T47D (cell line): Measurements from ENCODE around the gene GYPC.
"Not testable (repeated sequence)": the region's sequence is repeated elsewhere in the genome, so short reads cannot be mapped to it uniquely, and the experiment has no call there.

ENCODE experiments used
- DNase-seq, 2 experiments: peaks; one replicate each; pipeline versions ENCODE4 v3.0.0 to v3.0.0-alpha.2; 2011 to 2012; ENCODE audit warnings: low read depth in 1 of 2, low spot score in 1 of 2
- JUND ChIP-seq: IDR thresholded peaks from 2 replicates; pipeline ENCODE4 v1.6.1; 2012; ENCODE audit warnings: low read depth
- in situ Hi-C: cut with HindIII; loops from 2 replicates; pipeline ENCODE4 v1.10.0; 2016; ENCODE audit warnings: low sequenced_read_pairs, low pct_unique_long_range_greater_than_20kb

GYPC gene

DNA sequence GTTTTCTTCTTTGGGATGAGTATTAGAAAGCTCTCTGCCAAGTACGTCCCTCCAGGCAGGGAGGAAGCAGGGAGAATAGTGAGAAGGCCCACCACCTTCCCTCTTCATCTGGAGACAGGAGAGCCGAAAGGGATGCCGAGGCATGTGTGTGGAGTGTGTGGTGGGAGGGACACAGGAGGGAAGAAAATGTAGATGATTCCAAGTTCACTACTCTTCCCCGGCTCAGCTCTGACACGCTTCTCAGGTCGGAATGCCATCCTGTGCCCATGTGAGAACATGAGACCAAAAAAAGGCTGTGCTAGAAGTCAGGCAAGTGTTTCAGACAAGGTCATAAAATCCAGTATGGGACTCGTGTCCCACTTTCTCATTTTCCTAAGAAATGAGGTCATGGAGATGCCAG is 47.4 kb downstream of the GYPC start:
- in situ Hi-C loops, result no loop called here
- DNase-seq, result no peak
- TF ChIP-seq JUND, result no peak

- no peak for TF ChIP-seq JUND
- no peak for DNase-seq
- in situ Hi-C loops, result no loop called here
These were observed 48.6 kb downstream of the GYPC start for GRCh38 chr2:126704434-126705160.

DNA sequence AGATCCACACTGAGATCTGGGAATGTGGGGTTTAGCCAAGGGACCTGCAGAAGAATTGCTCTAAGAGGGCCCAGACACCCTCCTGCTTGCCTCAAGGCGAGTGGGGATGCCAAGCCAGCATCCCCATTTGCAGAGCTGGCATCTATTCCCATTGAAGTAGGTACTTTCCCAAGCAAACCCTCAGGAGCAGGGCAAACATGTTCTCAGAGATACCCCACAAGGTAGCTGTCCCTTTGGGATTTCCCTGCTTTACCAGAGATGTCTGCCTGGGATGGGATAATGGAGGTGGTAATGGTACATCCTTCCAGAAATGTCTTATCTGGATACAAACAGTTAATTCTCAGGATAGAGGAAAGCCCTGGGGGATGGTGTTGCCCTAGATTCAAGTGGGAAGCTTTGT is 51.2 kb downstream of the GYPC start:
- in situ Hi-C loops, result no loop called here
- no peak for TF ChIP-seq JUND
- DNase-seq, result no peak

- TF ChIP-seq JUND, result no peak
- DNase-seq, result no peak
- in situ Hi-C loops, result no loop called here
These were observed 52.0 kb downstream of the GYPC start for GRCh38 chr2:126707941-126708340.

- no peak for TF ChIP-seq JUND
- DNase-seq, result no peak
- in situ Hi-C loops, result no loop called here
These were observed 58.4 kb downstream of the GYPC start for GRCh38 chr2:126714191-126714965.

GRCh38 chr2:126715111-126715510 is 59.2 kb downstream of the GYPC start:
- no peak for TF ChIP-seq JUND
- DNase-seq, result no peak
- in situ Hi-C loops, result no loop called here

- in situ Hi-C loops, result no loop called here
- no peak for TF ChIP-seq JUND
- DNase-seq, result no peak
These were observed 59.8 kb downstream of the GYPC start for GRCh38 chr2:126715576-126716406.

DNA sequence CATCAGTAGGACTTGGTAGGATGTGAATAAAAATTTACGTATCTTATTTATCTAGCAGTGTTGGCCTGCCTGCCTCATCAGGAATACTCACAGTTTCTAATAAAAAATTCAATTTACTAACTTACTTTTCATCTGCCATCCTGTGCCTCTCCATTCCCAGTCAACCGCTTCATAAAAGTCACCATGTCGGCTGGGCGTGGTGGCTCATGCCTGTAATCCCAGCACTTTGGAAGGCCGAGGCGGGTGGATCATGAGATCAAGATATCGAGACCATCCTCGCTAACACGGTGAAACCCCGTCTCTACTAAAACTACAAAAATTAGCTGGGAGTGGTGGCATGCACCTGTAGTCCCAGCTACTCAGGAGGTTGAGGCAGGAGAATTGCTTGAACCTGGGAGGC is 61.3 kb downstream of the GYPC start:
- in situ Hi-C loops, DNase-seq: not testable (repeated sequence)

DNA sequence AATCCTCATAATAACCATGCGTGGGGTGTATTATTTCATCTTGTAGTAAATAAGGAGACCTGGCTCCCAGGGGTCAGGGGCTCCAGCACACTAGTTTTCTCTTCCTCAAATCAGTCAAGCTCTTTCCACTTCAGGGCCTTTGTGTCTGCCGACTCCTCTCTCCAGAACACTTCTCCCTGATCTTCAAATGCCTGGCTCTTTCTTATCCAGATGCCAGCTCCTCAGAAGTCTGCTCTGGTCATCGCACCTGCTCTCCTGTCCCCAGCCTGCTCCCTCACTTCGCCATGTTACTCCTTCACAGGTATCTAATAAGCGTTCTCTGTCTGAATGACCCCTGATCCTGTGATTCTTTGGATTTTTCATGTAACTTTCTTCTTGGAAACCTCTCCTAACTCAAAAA is 62.0 kb downstream of the GYPC start:
- no peak for DNase-seq
- TF ChIP-seq JUND, result no peak
- in situ Hi-C loops, result no loop called here

DNA sequence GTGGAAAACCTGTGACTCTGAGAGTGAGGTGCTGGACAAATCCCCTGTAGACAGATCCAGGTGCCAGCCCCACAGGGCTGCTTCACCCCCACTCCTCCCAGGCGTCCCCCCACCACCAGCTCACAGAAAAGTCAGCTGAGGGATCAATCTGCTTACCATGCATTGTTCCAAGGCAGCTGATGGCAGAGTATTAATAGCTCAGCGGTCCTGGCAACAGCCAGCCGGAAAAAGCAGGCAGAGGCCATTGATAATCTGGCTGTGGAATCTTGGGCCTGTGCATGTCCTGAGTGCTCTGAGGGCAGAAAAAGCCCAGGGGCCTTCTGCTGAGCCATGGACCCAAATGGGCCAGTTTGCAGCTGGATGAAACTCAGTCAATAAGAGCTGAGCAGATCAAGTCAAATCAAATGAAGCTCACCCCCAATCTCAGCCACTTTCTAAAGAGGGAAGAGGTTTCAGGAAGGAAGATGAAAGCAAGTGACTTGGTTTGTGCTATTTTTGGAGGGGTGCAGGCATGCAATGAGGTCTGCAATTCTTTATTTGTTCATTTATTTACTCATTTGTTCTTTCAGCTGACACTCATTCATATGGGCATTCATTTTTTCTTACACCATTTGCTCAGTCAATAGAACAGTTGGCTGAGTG is 63.4 kb downstream of the GYPC start:
- no peak for TF ChIP-seq JUND
- in situ Hi-C loops, result no loop called here
- DNase-seq, result no peak

GRCh38 chr2:126719833-126720351 is 63.9 kb downstream of the GYPC start:
- in situ Hi-C loops, result no loop called here
- DNase-seq, result no peak
- no peak for TF ChIP-seq JUND

DNA sequence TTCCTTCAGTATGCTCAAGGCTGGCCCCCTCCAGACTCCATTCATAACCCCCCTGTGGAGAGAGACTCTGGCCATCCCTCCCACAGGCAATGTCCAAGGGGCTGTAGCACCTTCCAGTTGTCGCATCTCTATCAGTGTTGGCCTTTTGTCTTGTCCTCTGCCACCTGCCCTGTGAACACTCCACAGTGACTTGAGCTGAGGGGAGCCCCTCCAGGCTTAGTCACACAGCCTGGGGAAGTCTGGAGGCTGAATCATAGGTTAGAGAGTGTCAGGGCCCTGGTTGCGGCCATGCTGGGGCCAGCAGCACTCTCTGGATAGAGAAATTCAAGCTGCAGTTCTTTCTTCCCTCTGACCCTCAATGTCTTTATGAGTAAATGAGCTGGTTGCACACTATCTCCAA is 64.7 kb downstream of the GYPC start:
- TF ChIP-seq JUND, result no peak
- in situ Hi-C loops, result no loop called here
- no peak for DNase-seq

GRCh38 chr2:126722081-126722480 is 66.1 kb downstream of the GYPC start:
- in situ Hi-C loops, result no loop called here
- no peak for TF ChIP-seq JUND

More at GRCh38 chr2:126722081-126722480, 66.1 kb downstream of the GYPC start:
- no peak for DNase-seq
